Measurements from ENCODE around the gene AFP. TPM values are rescaled to one million over a fixed set of nuclear protein-coding genes. Genes with fewer than 3 reads are reported as not detected.

AFP gene
- total and polyA plus RNA-seq, 2 of the 13 experiments (the other 11 are each of a cell fraction or from before 2014, with no cell fraction given), result 9,434 to 13,105 TPM

DNA sequence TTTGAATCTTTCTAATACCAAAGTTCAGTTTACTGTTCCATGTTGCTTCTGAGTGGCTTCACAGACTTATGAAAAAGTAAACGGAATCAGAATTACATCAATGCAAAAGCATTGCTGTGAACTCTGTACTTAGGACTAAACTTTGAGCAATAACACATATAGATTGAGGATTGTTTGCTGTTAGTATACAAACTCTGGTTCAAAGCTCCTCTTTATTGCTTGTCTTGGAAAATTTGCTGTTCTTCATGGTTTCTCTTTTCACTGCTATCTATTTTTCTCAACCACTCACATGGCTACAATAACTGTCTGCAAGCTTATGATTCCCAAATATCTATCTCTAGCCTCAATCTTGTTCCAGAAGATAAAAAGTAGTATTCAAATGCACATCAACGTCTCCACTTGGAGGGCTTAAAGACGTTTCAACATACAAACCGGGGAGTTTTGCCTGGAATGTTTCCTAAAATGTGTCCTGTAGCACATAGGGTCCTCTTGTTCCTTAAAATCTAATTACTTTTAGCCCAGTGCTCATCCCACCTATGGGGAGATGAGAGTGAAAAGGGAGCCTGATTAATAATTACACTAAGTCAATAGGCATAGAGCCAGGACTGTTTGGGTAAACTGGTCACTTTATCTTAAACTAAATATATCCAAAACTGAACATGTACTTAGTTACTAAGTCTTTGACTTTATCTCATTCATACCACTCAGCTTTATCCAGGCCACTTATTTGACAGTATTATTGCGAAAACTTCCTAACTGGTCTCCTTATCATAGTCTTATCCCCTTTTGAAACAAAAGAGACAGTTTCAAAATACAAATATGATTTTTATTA is 3.6 kb upstream of the AFP start (continued):
- TF ChIP-seq NCOA1 (CRISPR knock-in tag; IDR thresholded peaks at IDR 0.05), result no peak
- TF ChIP-seq ARHGAP35 (CRISPR knock-in tag; IDR thresholded peaks at IDR 0.05; ENCODE audit: borderline replicate concordance), result no peak
- TF ChIP-seq HDAC1 (CRISPR knock-in tag; IDR thresholded peaks at IDR 0.05), result peak; percentile 47; the same call in 1 of the 2 replicates
- no peak for TF ChIP-seq ZSCAN22 (CRISPR knock-in tag; IDR thresholded peaks at IDR 0.05)
- 0 out of 2 replicates have a peak, but pooled peaks have one; percentile 15 for TF ChIP-seq GZF1 (CRISPR knock-in tag; IDR thresholded peaks at IDR 0.05)
- TF ChIP-seq ZNF749 (CRISPR knock-in tag; IDR thresholded peaks at IDR 0.05; ENCODE audit: borderline replicate concordance), result no peak
- TF ChIP-seq MTF1 (CRISPR knock-in tag; IDR thresholded peaks at IDR 0.05), result no peak
- TF ChIP-seq ZNF678 (CRISPR knock-in tag; IDR thresholded peaks at IDR 0.05), result no peak
- TF ChIP-seq PLRG1 (conservative IDR thresholded peaks at IDR 0.05), result no peak
- TF ChIP-seq MIER3 (CRISPR knock-in tag; IDR thresholded peaks at IDR 0.05; ENCODE audit: borderline replicate concordance), result peak; percentile 87; the same call in 1 of the 2 replicates
- no peak for TF ChIP-seq ZBTB3 (CRISPR knock-in tag; IDR thresholded peaks at IDR 0.05; ENCODE audit: borderline replicate concordance, low read depth)
- TF ChIP-seq ZNF124 (CRISPR knock-in tag; IDR thresholded peaks at IDR 0.05), result no peak
- TF ChIP-seq SPEN (CRISPR knock-in tag; IDR thresholded peaks at IDR 0.05; ENCODE audit: low read depth), result no peak
- TF ChIP-seq, protein P1, sequence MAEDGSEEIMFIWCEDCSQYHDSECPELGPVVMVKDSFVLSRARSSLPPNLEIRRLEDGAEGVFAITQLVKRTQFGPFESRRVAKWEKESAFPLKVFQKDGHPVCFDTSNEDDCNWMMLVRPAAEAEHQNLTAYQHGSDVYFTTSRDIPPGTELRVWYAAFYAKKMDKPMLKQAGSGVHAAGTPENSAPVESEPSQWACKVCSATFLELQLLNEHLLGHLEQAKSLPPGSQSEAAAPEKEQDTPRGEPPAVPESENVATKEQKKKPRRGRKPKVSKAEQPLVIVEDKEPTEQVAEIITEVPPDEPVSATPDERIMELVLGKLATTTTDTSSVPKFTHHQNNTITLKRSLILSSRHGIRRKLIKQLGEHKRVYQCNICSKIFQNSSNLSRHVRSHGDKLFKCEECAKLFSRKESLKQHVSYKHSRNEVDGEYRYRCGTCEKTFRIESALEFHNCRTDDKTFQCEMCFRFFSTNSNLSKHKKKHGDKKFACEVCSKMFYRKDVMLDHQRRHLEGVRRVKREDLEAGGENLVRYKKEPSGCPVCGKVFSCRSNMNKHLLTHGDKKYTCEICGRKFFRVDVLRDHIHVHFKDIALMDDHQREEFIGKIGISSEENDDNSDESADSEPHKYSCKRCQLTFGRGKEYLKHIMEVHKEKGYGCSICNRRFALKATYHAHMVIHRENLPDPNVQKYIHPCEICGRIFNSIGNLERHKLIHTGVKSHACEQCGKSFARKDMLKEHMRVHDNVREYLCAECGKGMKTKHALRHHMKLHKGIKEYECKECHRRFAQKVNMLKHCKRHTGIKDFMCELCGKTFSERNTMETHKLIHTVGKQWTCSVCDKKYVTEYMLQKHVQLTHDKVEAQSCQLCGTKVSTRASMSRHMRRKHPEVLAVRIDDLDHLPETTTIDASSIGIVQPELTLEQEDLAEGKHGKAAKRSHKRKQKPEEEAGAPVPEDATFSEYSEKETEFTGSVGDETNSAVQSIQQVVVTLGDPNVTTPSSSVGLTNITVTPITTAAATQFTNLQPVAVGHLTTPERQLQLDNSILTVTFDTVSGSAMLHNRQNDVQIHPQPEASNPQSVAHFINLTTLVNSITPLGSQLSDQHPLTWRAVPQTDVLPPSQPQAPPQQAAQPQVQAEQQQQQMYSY (CRISPR knock-in tag; IDR thresholded peaks at IDR 0.05), result no peak; the same call in 1 of the 2 replicates
- TF ChIP-seq, protein P2, sequence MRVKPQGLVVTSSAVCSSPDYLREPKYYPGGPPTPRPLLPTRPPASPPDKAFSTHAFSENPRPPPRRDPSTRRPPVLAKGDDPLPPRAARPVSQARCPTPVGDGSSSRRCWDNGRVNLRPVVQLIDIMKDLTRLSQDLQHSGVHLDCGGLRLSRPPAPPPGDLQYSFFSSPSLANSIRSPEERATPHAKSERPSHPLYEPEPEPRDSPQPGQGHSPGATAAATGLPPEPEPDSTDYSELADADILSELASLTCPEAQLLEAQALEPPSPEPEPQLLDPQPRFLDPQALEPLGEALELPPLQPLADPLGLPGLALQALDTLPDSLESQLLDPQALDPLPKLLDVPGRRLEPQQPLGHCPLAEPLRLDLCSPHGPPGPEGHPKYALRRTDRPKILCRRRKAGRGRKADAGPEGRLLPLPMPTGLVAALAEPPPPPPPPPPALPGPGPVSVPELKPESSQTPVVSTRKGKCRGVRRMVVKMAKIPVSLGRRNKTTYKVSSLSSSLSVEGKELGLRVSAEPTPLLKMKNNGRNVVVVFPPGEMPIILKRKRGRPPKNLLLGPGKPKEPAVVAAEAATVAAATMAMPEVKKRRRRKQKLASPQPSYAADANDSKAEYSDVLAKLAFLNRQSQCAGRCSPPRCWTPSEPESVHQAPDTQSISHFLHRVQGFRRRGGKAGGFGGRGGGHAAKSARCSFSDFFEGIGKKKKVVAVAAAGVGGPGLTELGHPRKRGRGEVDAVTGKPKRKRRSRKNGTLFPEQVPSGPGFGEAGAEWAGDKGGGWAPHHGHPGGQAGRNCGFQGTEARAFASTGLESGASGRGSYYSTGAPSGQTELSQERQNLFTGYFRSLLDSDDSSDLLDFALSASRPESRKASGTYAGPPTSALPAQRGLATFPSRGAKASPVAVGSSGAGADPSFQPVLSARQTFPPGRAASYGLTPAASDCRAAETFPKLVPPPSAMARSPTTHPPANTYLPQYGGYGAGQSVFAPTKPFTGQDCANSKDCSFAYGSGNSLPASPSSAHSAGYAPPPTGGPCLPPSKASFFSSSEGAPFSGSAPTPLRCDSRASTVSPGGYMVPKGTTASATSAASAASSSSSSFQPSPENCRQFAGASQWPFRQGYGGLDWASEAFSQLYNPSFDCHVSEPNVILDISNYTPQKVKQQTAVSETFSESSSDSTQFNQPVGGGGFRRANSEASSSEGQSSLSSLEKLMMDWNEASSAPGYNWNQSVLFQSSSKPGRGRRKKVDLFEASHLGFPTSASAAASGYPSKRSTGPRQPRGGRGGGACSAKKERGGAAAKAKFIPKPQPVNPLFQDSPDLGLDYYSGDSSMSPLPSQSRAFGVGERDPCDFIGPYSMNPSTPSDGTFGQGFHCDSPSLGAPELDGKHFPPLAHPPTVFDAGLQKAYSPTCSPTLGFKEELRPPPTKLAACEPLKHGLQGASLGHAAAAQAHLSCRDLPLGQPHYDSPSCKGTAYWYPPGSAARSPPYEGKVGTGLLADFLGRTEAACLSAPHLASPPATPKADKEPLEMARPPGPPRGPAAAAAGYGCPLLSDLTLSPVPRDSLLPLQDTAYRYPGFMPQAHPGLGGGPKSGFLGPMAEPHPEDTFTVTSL (CRISPR knock-in tag; IDR thresholded peaks at IDR 0.05; ENCODE audit: borderline replicate concordance), result peak; percentile 38; the same call in 1 of the 2 replicates
- no peak for TF ChIP-seq PAX8 (CRISPR knock-in tag; IDR thresholded peaks at IDR 0.05; ENCODE audit: borderline replicate concordance)
- TF ChIP-seq YEATS4 (CRISPR knock-in tag; IDR thresholded peaks at IDR 0.05; ENCODE audit: borderline replicate concordance), result no peak
- TF ChIP-seq ZFP90 (CRISPR knock-in tag; IDR thresholded peaks at IDR 0.05; ENCODE audit: borderline replicate concordance), result no peak
- TF ChIP-seq KAT8 (CRISPR knock-in tag; IDR thresholded peaks at IDR 0.05), result peak; percentile 39; the same call in 1 of the 2 replicates
- peak; percentile 75 for TF ChIP-seq SATB2 (CRISPR knock-in tag; IDR thresholded peaks at IDR 0.05)
- no peak for TF ChIP-seq PAF1 (CRISPR knock-in tag; IDR thresholded peaks at IDR 0.05)
- TF ChIP-seq RELA (CRISPR knock-in tag; IDR thresholded peaks at IDR 0.05), result no peak
